ENCODE data around the gene CPLANE1.

- TF ChIP-seq CTCF (optimal IDR thresholded peaks at IDR 0.05 in 1 of 3, IDR thresholded peaks at IDR 0.05 in 1 of 3, conservative IDR thresholded peaks at IDR 0.05 in 1 of 3; ENCODE audit: extremely low read depth in 1 of 3, insufficient read depth in 2 of 3, low read length in 3 of 3) (no peak), EZH2 (IDR thresholded peaks at IDR 0.05; ENCODE audit: low read length) (no peak)
Observed at GRCh38 chr5:37275511-37275910, 26.3 kb upstream of the CPLANE1 start.
